H1 (cell line): ENCODE measurements around the gene LCNL1. TPM values are rescaled to one million over a fixed set of nuclear protein-coding genes. Genes with fewer than 3 reads are reported as not detected.

Experiments used
- CTCF ChIA-PET: fragments of 300-600 bp; sonication (Branson Sonifier 250); formaldehyde crosslinking; loops from one replicate; lab custom pipeline; 2021; ENCODE audit not compliant: partially characterized antibody; lab: Charles Lee
- POLR2A ChIA-PET: fragments of 300-600 bp; sonication (Branson Sonifier 250); formaldehyde crosslinking; loops from one replicate; lab custom pipeline; 2021; ENCODE audit warnings: inconsistent platforms; ENCODE audit not compliant: partially characterized antibody; lab: Charles Lee
- DNase-seq, 2 experiments: peaks; one replicate each; pipeline versions ENCODE4 v3.0.0 to v3.0.0-alpha.2; 2010 to 2022; ENCODE audit warnings: low spot score in 2 of 2, low read depth in 1 of 2, mixed read lengths in 1 of 2
- FAIRE-seq: peaks from 2 replicates; lab custom pipeline; 2011; peaks lifted over from hg19 to GRCh38; lab: Jason Lieb, UNC
- H2AFZ ChIP-seq: 2 replicates; pipeline ENCODE4 v1.8.1; 2012; ENCODE audit warnings: low read length, inconsistent platforms
- H2AK5ac ChIP-seq: 2 replicates; pipeline ENCODE4 v1.6.1; 2013; ENCODE audit warnings: low read depth, low read length
- H2BK120ac ChIP-seq: replicated peaks from 2 replicates; pipeline ENCODE3; 2013; ENCODE audit warnings: low read depth, low read length, inconsistent platforms
- H2BK12ac ChIP-seq: 2 replicates; pipeline ENCODE4 v1.6.1; 2013; ENCODE audit warnings: low read depth, low read length
- H2BK15ac ChIP-seq: 2 replicates; pipeline ENCODE4 v1.6.1; 2013; ENCODE audit warnings: low read length
- H2BK20ac ChIP-seq: 2 replicates; pipeline ENCODE4 v1.6.1; 2013; ENCODE audit warnings: low read length
- H2BK5ac ChIP-seq: 2 replicates; pipeline ENCODE4 v1.6.1; 2013; ENCODE audit warnings: low read depth, low read length
- H3K14ac ChIP-seq: 2 replicates; pipeline ENCODE4 v1.6.1; 2013; ENCODE audit warnings: inconsistent platforms; ENCODE audit not compliant: insufficient read length
- H3K18ac ChIP-seq: 2 replicates; pipeline ENCODE4 v1.6.1; 2013; ENCODE audit warnings: low read length; ENCODE audit errors: extremely low read depth
- H3K23ac ChIP-seq: 2 replicates; pipeline ENCODE4 v1.6.1; 2013; ENCODE audit warnings: inconsistent platforms; ENCODE audit not compliant: insufficient read length
- H3K23me2 ChIP-seq: 2 replicates; pipeline ENCODE4 v1.6.1; 2013; ENCODE audit warnings: low read depth, low read length
- H3K27ac ChIP-seq: 2 replicates; pipeline ENCODE4 v1.6.1; 2011; ENCODE audit warnings: low read depth, low read length, inconsistent platforms
- H3K27me3 ChIP-seq, 4 experiments: replicated peaks in 1 of 4; 1 replicate in 1 of 4; 2 replicates in 3 of 4; pipeline versions ENCODE4 v1.6.1 to v1.8.1; 2011 to 2013; ENCODE audit warnings: low read length in 3 of 4, mild to moderate bottlenecking in 3 of 4, inconsistent platforms in 2 of 4, mixed read lengths in 2 of 4, moderate library complexity in 1 of 4; ENCODE audit not compliant: control insufficient read depth in 3 of 4, insufficient read depth in 3 of 4; ENCODE audit errors: extremely low read depth in 1 of 4
- H3K36me3 ChIP-seq, 4 experiments: 2 replicates each; pipeline versions ENCODE4 v1.6.1 to v1.8.1; 2011 to 2013; ENCODE audit warnings: mild to moderate bottlenecking in 4 of 4, low read length in 3 of 4, moderate library complexity in 2 of 4, control low read depth in 1 of 4, inconsistent platforms in 1 of 4; ENCODE audit not compliant: insufficient read depth in 4 of 4, control insufficient read depth in 2 of 4
- H3K4ac ChIP-seq: replicated peaks from 2 replicates; pipeline ENCODE3; 2013; ENCODE audit warnings: low read length, low read depth, mixed read lengths, inconsistent platforms; ENCODE audit not compliant: insufficient read length
- H3K4me1 ChIP-seq, 4 experiments: replicated peaks in 1 of 4; 1 replicate in 1 of 4; 2 replicates in 3 of 4; pipeline versions ENCODE4 v1.6.1 to v1.8.1; 2011 to 2013; ENCODE audit warnings: low read length in 3 of 4, inconsistent platforms in 2 of 4, mixed read lengths in 1 of 4; ENCODE audit not compliant: insufficient read depth in 4 of 4, control insufficient read depth in 3 of 4
- H3K4me2 ChIP-seq, 2 experiments: 2 replicates each; pipeline versions ENCODE4 v1.6.1 to v1.8.1; 2011 to 2013; ENCODE audit warnings: low read depth in 2 of 2, low read length in 2 of 2, control low read depth in 1 of 2, inconsistent platforms in 1 of 2, mild to moderate bottlenecking in 1 of 2; ENCODE audit not compliant: insufficient read depth in 1 of 2
- H3K4me3 ChIP-seq, 4 experiments: fragments of 200-600, 300-600 bp in 1 of 4; sonication (generic), shearing (Covaris generic), sonication (Bioruptor Twin) in 1 of 4; 2 replicates each; pipeline versions ENCODE4 v1.5.1 to v1.8.1; 2011 to 2016; ENCODE audit warnings: low read length in 4 of 4, low read depth in 3 of 4, control low read depth in 2 of 4, inconsistent platforms in 2 of 4, mild to moderate bottlenecking in 2 of 4, mixed read lengths in 1 of 4, moderate library complexity in 1 of 4; ENCODE audit not compliant: insufficient read depth in 2 of 4; ENCODE audit errors: extremely low read depth in 1 of 4
- H3K56ac ChIP-seq: replicated peaks from 2 replicates; pipeline ENCODE3; 2013; ENCODE audit warnings: low read depth, mild to moderate bottlenecking, mixed read lengths, low read length, inconsistent platforms; ENCODE audit not compliant: insufficient read length
- H3K79me1 ChIP-seq: 2 replicates; pipeline ENCODE4 v1.6.1; 2013; ENCODE audit warnings: low read depth, low read length, control low read depth
- H3K79me2 ChIP-seq, 2 experiments: 2 replicates each; pipeline versions ENCODE4 v1.6.1 to v1.8.1; 2012 to 2013; ENCODE audit warnings: low read length in 2 of 2, mild to moderate bottlenecking in 2 of 2, inconsistent platforms in 1 of 2; ENCODE audit not compliant: insufficient read depth in 2 of 2, control insufficient read depth in 1 of 2
- H3K9ac ChIP-seq, 4 experiments: replicated peaks in 1 of 4; 1 replicate in 1 of 4; 2 replicates in 3 of 4; pipeline versions ENCODE4 v1.6.1 to v1.8.1; 2011 to 2013; ENCODE audit warnings: low read depth in 3 of 4, low read length in 3 of 4, control low read depth in 2 of 4, mild to moderate bottlenecking in 2 of 4, moderate library complexity in 2 of 4, inconsistent platforms in 1 of 4; ENCODE audit errors: extremely low read depth in 1 of 4
- H3K9me3 ChIP-seq, 2 experiments: 2 replicates each; pipeline versions ENCODE4 v1.6.1 to v1.8.1; 2012 to 2013; ENCODE audit warnings: mild to moderate bottlenecking in 2 of 2, moderate library complexity in 2 of 2, control low read depth in 1 of 2, inconsistent platforms in 1 of 2, low read depth in 1 of 2, low read length in 1 of 2, mixed read lengths in 1 of 2; ENCODE audit not compliant: insufficient read depth in 2 of 2
- H4K20me1 ChIP-seq, 2 experiments: replicated peaks in 1 of 2; 2 replicates each; pipeline versions ENCODE3 to v1.8.1; 2011 to 2013; ENCODE audit warnings: inconsistent platforms in 2 of 2, low read length in 2 of 2, mild to moderate bottlenecking in 1 of 2; ENCODE audit not compliant: insufficient read depth in 2 of 2, control insufficient read depth in 1 of 2
- H4K5ac ChIP-seq: 2 replicates; pipeline ENCODE4 v1.6.1; 2013; ENCODE audit warnings: low read length, low read depth, mixed read lengths, inconsistent platforms; ENCODE audit not compliant: insufficient read length
- H4K8ac ChIP-seq: 2 replicates; pipeline ENCODE4 v1.8.0; 2013; ENCODE audit warnings: mild to moderate bottlenecking, moderate library complexity, low read length, inconsistent platforms; ENCODE audit not compliant: insufficient read depth; ENCODE audit errors: extremely low read depth
- H4K91ac ChIP-seq: replicated peaks from 2 replicates; pipeline ENCODE3; 2013; ENCODE audit warnings: low read length, mixed read lengths, inconsistent platforms; ENCODE audit not compliant: insufficient read length
- CBX8 ChIP-seq: fragments of 300-800, 300-1000 bp; sonication (generic); IDR thresholded peaks from 2 replicates; pipeline ENCODE4 v1.7.1; 2016; ENCODE audit warnings: low read depth, low read length, borderline replicate concordance
- CTBP2 ChIP-seq: IDR thresholded peaks from 2 replicates; pipeline ENCODE4 v1.7.0; 2011; ENCODE audit warnings: borderline replicate concordance, mild to moderate bottlenecking, moderate library complexity, mixed read lengths, low read length; ENCODE audit not compliant: insufficient read depth, insufficient read length
- EP300 ChIP-seq, 2 experiments: IDR thresholded peaks; 1 replicate in 1 of 2; 2 replicates in 1 of 2; pipeline ENCODE4 v1.6.1; 2011 to 2012; ENCODE audit warnings: low read depth in 2 of 2, low read length in 2 of 2, mild to moderate bottlenecking in 2 of 2, borderline replicate concordance in 1 of 2, inconsistent platforms in 1 of 2, moderate library complexity in 1 of 2
- HDAC2 ChIP-seq, 2 experiments: fragments of 300-600 bp in 1 of 2; sonication (generic) in 1 of 2; IDR thresholded peaks; 2 replicates each; pipeline ENCODE4 v1.6.1; 2011 to 2012; ENCODE audit warnings: low read depth in 2 of 2, low read length in 2 of 2, mild to moderate bottlenecking in 2 of 2, moderate library complexity in 2 of 2, borderline replicate concordance in 1 of 2, inconsistent platforms in 1 of 2
- RNF2 ChIP-seq: fragments of 200-900, 300-1000 bp; sonication (generic); IDR thresholded peaks from 2 replicates; pipeline ENCODE4 v1.7.1; 2016; ENCODE audit warnings: borderline replicate concordance, low read depth, mild to moderate bottlenecking, antibody characterized with exemption, low read length; ENCODE audit not compliant: poor library complexity, severe bottlenecking; ENCODE audit errors: missing control alignments
- RXRA ChIP-seq: IDR thresholded peaks from 2 replicates; pipeline ENCODE4 v1.6.1; 2011; ENCODE audit warnings: low read depth, mild to moderate bottlenecking, low read length, moderate library complexity; ENCODE audit not compliant: insufficient read depth
- ZNF274 ChIP-seq: IDR thresholded peaks from 2 replicates; pipeline ENCODE4 v1.7.0; 2012; ENCODE audit warnings: low read length, borderline replicate concordance; ENCODE audit errors: extremely low read depth
- WGBS, 2 experiments: shearing (Covaris generic) in 1 of 2; methylation state at CpG; one replicate each; pipeline versions ENCODE4 v1.1.6 to v1.1.7; 2013 to 2015; ENCODE audit warnings: low lambda C conversion rate in 2 of 2, mixed read lengths in 2 of 2, inconsistent platforms in 1 of 2, low coverage in 1 of 2, missing lambda C conversion rate in 1 of 2; ENCODE audit not compliant: insufficient replicate concordance in 2 of 2, insufficient coverage in 1 of 2, insufficient read length in 1 of 2; ENCODE audit errors: extremely low coverage in 1 of 2, missing lambda C conversion rate in 1 of 2; 5-methylcytosine and 5-hydroxymethylcytosine counted together
- polyA plus RNA-seq, 7 experiments: library from polyadenylated mRNA; depleted of rRNA in 3 of 7; stranded (reverse) in 5 of 7; unstranded in 2 of 7; fragments of >200 nt in 5 of 7; fragments of 200-250 nt in 2 of 7; gene quantifications; 1 replicate in 5 of 7; 2 replicates in 1 of 7; 4 replicates in 1 of 7; pipeline versions ENCODE4 v1.2.1 to v1.2.3, GENCODE V29; 2011 to 2013; ENCODE audit warnings: missing spikeins in 2 of 7, mixed read lengths in 2 of 7
- total RNA-seq: library from RNA; stranded (reverse); fragmentation: NEBNext Ultra II Directional; extraction: Animal tissue kit (Norgen Biotek cat#: 25700); gene quantifications from 2 replicates; pipeline ENCODE4 v1.2.1, GENCODE V29; 2021

The LCNL1 gene
- total and polyA plus RNA-seq, 2 of the 8 experiments (the other 6 are each of a cell fraction or from before 2014, with no cell fraction given), result 0.11 TPM; not detected in 1

DNA sequence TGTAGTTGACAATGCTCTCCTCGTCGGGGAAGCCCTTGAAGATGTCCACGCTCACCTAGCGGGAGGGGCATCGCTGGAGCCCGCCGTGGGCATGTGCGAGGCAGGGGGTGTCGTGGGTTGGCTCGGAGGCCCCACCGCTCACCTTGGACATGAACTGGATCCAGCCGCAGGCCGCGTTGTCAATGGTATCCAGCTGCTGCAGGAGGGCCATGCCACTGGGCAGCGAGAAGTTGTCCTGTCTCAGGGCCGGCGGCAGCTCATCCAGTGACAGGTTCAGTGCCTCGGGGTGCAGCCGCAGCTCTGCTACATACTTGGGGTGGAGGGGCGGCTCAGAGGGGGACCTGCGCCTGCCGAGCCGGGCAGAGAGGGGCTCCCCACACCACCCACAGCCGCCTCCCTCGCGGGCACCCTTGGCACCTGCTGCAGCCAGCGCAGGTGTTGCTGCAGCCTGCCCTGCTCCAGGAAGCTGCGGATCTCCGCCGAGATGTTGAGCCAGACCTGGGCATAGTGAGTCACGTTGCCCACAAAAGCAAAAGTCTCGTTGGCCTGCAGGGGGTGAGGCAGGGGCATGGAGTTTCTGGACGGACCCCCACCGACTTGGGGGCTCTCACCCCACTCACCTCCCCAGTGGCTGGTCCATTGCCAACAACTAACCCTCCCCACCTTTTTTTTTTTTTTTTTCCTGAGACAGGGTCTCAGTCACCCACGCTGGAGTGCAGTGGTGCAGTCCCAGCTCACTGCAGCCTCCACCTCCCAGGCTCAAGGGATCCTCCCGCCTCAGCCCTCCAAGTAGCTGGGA lies 36.2 kb downstream of the LCNL1 start:
- no peak overlapping the region for H3K23ac ChIP-seq
- H3K9ac ChIP-seq, result no peak overlapping the region
- no peak for TF ChIP-seq EP300 (IDR thresholded peaks at IDR 0.05; ENCODE audit: borderline replicate concordance in 1 of 2, low read depth in 2 of 2, low read length in 2 of 2)
- TF ChIP-seq CTBP2, result no peak
- no peak for TF ChIP-seq CBX8
- TF ChIP-seq HDAC2 (IDR thresholded peaks at IDR 0.05; ENCODE audit: borderline replicate concordance in 1 of 2, low read depth in 2 of 2, low read length in 2 of 2), result no peak
- no peak for TF ChIP-seq RNF2
- TF ChIP-seq RXRA, result no peak
- TF ChIP-seq ZNF274, result no peak
- no peak overlapping the region for H3K18ac ChIP-seq
- H2AK5ac ChIP-seq, result no peak overlapping the region
- no peak overlapping the region for H4K5ac ChIP-seq
- no peaks in the 10 kb centered on the region for H3K23me2 ChIP-seq
- H3K14ac ChIP-seq, result no peak overlapping the region
- H3K79me1 ChIP-seq, result no peaks in the 10 kb centered on the region
- H4K91ac ChIP-seq, result no peak overlapping the region
- ChIA-PET CTCF (interaction anchor here (1.2 to 7.2 kb wide), 8 partner anchors 11 to 206 kb away, joined by 3 to 54 read pairs (median 4); partner anchors contain the start of genes ABCA2, CYSRT1 and FUT7), POLR2A (interaction anchor here (1.0 to 1.4 kb wide), 2 partner anchors 211 to 291 kb away, joined by 3 to 4 read pairs; partner anchors contain the start of gene RABL6)
- no peak overlapping the region for H3K56ac ChIP-seq
- no peak overlapping the region for H3K4me3 ChIP-seq
- peaks cover 0 to 6% (median 3%) of the 10 kb centered on the region in 4 experiments; a peak in 3 of 7 replicates for H3K4me1 ChIP-seq
- H2BK12ac ChIP-seq, result no peak overlapping the region
- H4K20me1 ChIP-seq, result peaks cover 0 to 7% of the 10 kb centered on the region in 2 experiments
- H3K4ac ChIP-seq, result no peak overlapping the region
- no peak overlapping the region for H4K8ac ChIP-seq
- no peak for DNase-seq
- H3K4me2 ChIP-seq, result no peak overlapping the region
- H3K36me3 ChIP-seq, result peaks cover 0 to 13% (median 0%) of the 10 kb centered on the region in 4 experiments; a peak in 1 of 8 replicates
- FAIRE-seq, result no peak
- no peaks in the 10 kb centered on the region for H3K79me2 ChIP-seq
- no peak overlapping the region for H3K27ac ChIP-seq
- H2AFZ ChIP-seq, result no peak overlapping the region
- no peak overlapping the region for H2BK20ac ChIP-seq
- WGBS, 2 experiments, result 93% methylated on average over 23 of the region's 36 CpGs; no CpG with 5 or more reads in 1 of the 2 experiments
- no peaks in the 10 kb centered on the region; a peak in 1 of 7 replicates for H3K27me3 ChIP-seq
- H2BK15ac ChIP-seq, result no peak overlapping the region
- no peak overlapping the region for H2BK120ac ChIP-seq
- H3K9me3 ChIP-seq, result peaks cover 0 to 27% of the 10 kb centered on the region in 2 experiments; a peak in 2 of 4 replicates
- H2BK5ac ChIP-seq, result 0 out of 2 replicates have a peak overlapping the region, but pooled peaks have one; percentile 9
